AG04450 (cell line): ENCODE measurements around the gene LRRK1. TPM values are rescaled to one million over a fixed set of nuclear protein-coding genes. Genes with fewer than 3 reads are reported as not detected.

ENCODE experiments used
- CTCF ChIA-PET: fragments of 300-600, 350-600 bp; formaldehyde crosslinking; extraction: SDS; loops from one replicate; lab custom pipeline; 2022; ENCODE audit warnings: antibody characterized with exemption, inconsistent platforms; lab: Charles Lee
- POLR2A ChIA-PET: fragments of 350-600 bp; formaldehyde crosslinking; extraction: SDS; loops from one replicate; lab custom pipeline; 2021; ENCODE audit warnings: antibody characterized with exemption, inconsistent platforms; lab: Yijun Ruan, JAX
- DNase-seq: peaks from one replicate; pipeline ENCODE4 v3.0.0-alpha.2; 2011; ENCODE audit warnings: low read depth, low spot score
- H3K27ac ChIP-seq: one replicate; pipeline ENCODE4 v1.5.1; 2012; ENCODE audit warnings: low read depth, low read length, control low read depth
- H3K27me3 ChIP-seq: one replicate; pipeline ENCODE4 v1.6.0; 2012; ENCODE audit warnings: low read length; ENCODE audit not compliant: control insufficient read depth, insufficient read depth
- H3K4me3 ChIP-seq: 2 replicates; pipeline ENCODE4 v1.5.1; 2011; ENCODE audit warnings: mild to moderate bottlenecking, low read depth, low read length, control low read depth
- H3K9me3 ChIP-seq: 2 replicates; pipeline ENCODE4 v1.5.1; 2012; ENCODE audit warnings: low read length; ENCODE audit not compliant: control insufficient read depth, insufficient read depth
- polyA plus RNA-seq: library from polyadenylated mRNA; depleted of rRNA; stranded (reverse); fragments of >200 nt; gene quantifications from 2 replicates; pipeline ENCODE4 v1.2.3, GENCODE V29; 2011
- TF ChIP-seq, protein P1 (sequence below): IDR thresholded peaks from 2 replicates; pipeline ENCODE4 v1.5.1; 2011; ENCODE audit warnings: low read depth, low read length, control low read depth, inconsistent platforms

LRRK1 gene
- polyA plus RNA-seq, 1 experiment, result 5.6 TPM

DNA sequence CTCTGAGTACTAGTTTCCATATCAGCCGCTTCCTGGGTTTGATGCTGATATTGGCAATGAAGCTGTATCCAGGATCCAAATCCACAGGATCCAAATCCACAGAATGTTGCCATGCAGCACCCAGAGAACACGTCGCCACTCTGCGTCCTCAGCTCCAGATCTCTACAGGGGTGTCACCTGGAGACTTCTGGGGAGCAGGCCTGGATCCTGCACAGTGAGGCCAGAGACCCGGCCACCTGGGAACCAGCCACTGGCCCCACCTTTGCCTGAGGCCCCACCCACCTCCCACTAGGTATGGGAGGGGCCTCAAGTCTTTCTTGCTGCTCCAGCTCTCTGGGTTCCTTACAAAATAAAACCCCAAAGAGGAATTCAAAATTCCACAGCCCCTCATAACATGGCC, 123.9 kb downstream of the LRRK1 start:
- Histone ChIP-seq H3K4me3 (no peak overlapping the region), H3K27me3 (no peaks in the 10 kb centered on the region), H3K9me3 (no peaks in the 10 kb centered on the region; the same call in 1 of the 2 replicates), H3K27ac (no peak overlapping the region)
- CTCF ChIA-PET, result interaction anchor here (0.8 kb wide), 1 partner anchor 11 kb away, joined by 3 read pairs; no protein-coding TSS in a partner anchor
- TF ChIP-seq, protein P1, sequence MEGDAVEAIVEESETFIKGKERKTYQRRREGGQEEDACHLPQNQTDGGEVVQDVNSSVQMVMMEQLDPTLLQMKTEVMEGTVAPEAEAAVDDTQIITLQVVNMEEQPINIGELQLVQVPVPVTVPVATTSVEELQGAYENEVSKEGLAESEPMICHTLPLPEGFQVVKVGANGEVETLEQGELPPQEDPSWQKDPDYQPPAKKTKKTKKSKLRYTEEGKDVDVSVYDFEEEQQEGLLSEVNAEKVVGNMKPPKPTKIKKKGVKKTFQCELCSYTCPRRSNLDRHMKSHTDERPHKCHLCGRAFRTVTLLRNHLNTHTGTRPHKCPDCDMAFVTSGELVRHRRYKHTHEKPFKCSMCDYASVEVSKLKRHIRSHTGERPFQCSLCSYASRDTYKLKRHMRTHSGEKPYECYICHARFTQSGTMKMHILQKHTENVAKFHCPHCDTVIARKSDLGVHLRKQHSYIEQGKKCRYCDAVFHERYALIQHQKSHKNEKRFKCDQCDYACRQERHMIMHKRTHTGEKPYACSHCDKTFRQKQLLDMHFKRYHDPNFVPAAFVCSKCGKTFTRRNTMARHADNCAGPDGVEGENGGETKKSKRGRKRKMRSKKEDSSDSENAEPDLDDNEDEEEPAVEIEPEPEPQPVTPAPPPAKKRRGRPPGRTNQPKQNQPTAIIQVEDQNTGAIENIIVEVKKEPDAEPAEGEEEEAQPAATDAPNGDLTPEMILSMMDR, result no peak
- no peak for DNase-seq
- POLR2A ChIA-PET, result no interaction called here

DNA sequence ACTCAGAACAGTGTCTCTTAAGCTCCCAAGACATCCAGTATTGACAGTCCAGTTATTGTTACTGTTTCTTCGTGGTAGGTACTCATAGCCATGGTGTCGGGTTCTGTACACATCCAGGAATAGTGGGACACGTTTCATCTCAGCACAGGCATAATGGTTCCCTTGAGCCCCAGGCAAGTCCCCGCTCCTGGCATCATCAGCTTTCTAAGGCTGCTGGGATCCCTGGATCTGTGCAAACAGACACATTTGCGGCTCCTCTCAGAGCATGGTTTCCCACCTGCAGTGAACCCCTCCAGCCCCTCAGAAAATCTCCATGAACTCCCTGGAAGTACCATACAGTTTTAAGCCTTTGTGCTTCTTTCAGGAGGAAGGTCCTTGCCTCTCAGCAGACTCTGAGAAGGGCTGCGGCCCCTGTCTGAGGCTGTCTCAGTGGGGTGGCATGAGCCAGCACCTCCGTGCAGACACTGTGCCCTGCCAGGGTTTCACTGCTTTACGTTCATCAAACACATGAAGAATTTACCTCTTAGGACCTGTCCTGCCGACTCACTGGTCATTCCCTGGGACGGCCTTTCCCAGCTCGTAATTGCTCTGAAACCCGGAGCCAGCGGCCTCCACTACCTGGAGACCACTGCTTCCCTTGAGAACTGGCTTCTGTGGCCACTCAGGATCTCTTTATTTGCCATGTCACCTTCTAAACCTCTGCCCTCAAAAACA, 124.9 kb downstream of the LRRK1 start:
- ChIA-PET POLR2A (no interaction called here), CTCF (no interaction called here)
- DNase-seq, result no peak
- TF ChIP-seq, protein P1, result no peak
- Histone ChIP-seq H3K4me3 (no peak overlapping the region), H3K27ac (no peak overlapping the region), H3K27me3 (no peaks in the 10 kb centered on the region), H3K9me3 (no peaks in the 10 kb centered on the region; the same call in 1 of the 2 replicates)

DNA sequence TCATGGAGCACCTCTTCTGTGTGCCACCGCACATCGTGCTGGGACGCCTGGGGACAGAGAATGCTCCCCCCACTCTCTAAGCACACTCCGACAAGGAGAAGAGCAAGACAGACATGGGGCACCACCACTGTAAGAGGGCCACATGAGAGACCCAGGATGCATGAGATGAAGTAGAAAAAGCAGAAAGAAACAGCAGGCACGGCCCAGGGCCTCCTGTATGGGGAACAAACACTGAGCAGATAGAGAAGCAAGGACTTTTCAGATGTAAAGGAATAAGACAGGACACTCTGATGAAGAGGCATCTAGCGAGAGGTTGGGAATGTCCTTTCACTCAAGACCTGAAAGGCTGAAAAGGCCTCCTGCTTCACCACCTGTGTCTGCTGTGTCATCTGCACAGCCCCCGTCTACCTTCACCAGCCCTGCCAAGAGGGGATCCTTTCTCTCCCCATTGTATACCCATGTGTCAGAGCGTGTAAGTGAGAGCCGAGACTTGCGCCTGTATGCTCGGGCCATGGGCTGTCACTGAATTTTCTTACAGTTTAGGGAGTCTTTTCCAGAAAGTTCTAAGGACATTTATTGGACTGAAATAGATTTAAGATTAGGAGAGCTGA, 125.6 kb downstream of the LRRK1 start:
- Histone ChIP-seq H3K9me3 (no peaks in the 10 kb centered on the region; the same call in 1 of the 2 replicates), H3K27ac (peak overlapping the region; percentile 84), H3K27me3 (no peaks in the 10 kb centered on the region), H3K4me3 (no peak overlapping the region)
- ChIA-PET POLR2A (no interaction called here), CTCF (interaction anchor here (1.0 to 1.6 kb wide), 2 partner anchors 38 to 214 kb away, joined by 4 to 5 read pairs; no protein-coding TSS in a partner anchor)
- TF ChIP-seq, protein P1, result no peak
- no peak for DNase-seq

DNA sequence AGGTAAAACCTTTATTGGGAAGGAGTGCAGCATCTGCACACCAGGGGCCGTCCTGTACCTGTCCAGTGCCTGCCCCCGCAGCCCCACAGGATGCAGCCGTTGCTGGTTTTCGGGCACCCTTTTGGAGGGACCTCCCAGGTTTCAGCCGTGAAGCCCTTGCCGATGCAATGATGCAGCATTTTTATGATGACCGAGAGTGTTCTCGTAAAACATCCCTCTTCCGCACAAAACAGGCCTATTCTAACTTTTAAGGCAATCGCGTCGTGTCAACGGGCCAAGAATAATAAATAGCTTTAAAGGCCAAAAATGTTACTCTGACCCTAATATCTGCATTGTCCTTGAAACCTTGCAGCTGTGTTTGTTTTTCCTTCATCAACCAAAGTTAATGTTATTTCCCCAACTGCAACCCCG, 126.1 kb downstream of the LRRK1 start:
- TF ChIP-seq, protein P1, result no peak
- POLR2A ChIA-PET, result no interaction called here
- CTCF ChIA-PET, result interaction anchor here (1.0 to 1.6 kb wide), 2 partner anchors 39 to 213 kb away, joined by 4 to 5 read pairs; no protein-coding TSS in a partner anchor
- Histone ChIP-seq H3K27me3 (no peaks in the 10 kb centered on the region), H3K9me3 (no peaks in the 10 kb centered on the region; the same call in 1 of the 2 replicates), H3K27ac (peak overlapping the region; percentile 84), H3K4me3 (no peak overlapping the region)
- DNase-seq, result no peak
